H9 (cell line): Measurements from ENCODE around the gene HIRA. TPM values are rescaled to one million over a fixed set of nuclear protein-coding genes. Genes with fewer than 3 reads are reported as not detected.

ENCODE experiments used
- DNase-seq: peaks from one replicate; pipeline ENCODE4 v3.0.0-alpha.2; 2017
- H2AFZ ChIP-seq: one replicate; pipeline ENCODE4 v1.6.1; 2013; ENCODE audit warnings: mild to moderate bottlenecking, low read length, control low read depth, moderate library complexity
- H2AK5ac ChIP-seq: 2 replicates; pipeline ENCODE4 v1.6.1; 2013; ENCODE audit warnings: low read length, control low read depth, mixed read lengths; ENCODE audit not compliant: insufficient read length
- H2BK120ac ChIP-seq: one replicate; pipeline ENCODE4 v1.6.1; 2013; ENCODE audit warnings: low read depth, mild to moderate bottlenecking, low read length, control low read depth, inconsistent platforms; ENCODE audit not compliant: poor library complexity, severe bottlenecking
- H2BK12ac ChIP-seq: 2 replicates; pipeline ENCODE4 v1.6.1; 2013; ENCODE audit warnings: low read length, control low read depth, mixed read lengths, low read depth; ENCODE audit not compliant: insufficient read length
- H2BK15ac ChIP-seq: 2 replicates; pipeline ENCODE4 v1.6.1; 2013; ENCODE audit warnings: low read depth, low read length, control low read depth
- H2BK20ac ChIP-seq: one replicate; pipeline ENCODE4 v1.6.1; 2013; ENCODE audit warnings: low read depth, mild to moderate bottlenecking, low read length, control low read depth, inconsistent platforms; ENCODE audit not compliant: poor library complexity, severe bottlenecking
- H2BK5ac ChIP-seq: 2 replicates; pipeline ENCODE4 v1.6.1; 2013; ENCODE audit warnings: low read length, control low read depth, mixed read lengths; ENCODE audit not compliant: insufficient read length
- H3K14ac ChIP-seq: 2 replicates; pipeline ENCODE4 v1.6.1; 2013; ENCODE audit warnings: low read length, control low read depth; ENCODE audit not compliant: insufficient read depth
- H3K18ac ChIP-seq: 2 replicates; pipeline ENCODE4 v1.6.1; 2013; ENCODE audit warnings: low read depth, mild to moderate bottlenecking, mixed read lengths, low read length, control low read depth; ENCODE audit not compliant: insufficient read length
- H3K23ac ChIP-seq: 2 replicates; pipeline ENCODE4 v1.6.1; 2013; ENCODE audit warnings: low read length, control low read depth, mixed read lengths, low read depth; ENCODE audit not compliant: insufficient read length
- H3K23me2 ChIP-seq: 2 replicates; pipeline ENCODE4 v1.6.1; 2013; ENCODE audit warnings: low read depth, mild to moderate bottlenecking, mixed read lengths, low read length, control low read depth; ENCODE audit not compliant: insufficient read length, poor library complexity, severe bottlenecking
- H3K27ac ChIP-seq: 2 replicates; pipeline ENCODE4 v1.5.1; 2013; ENCODE audit warnings: low read length, control low read depth, mixed read lengths, low read depth; ENCODE audit not compliant: insufficient read length
- H3K27me3 ChIP-seq: 2 replicates; pipeline ENCODE4 v1.6.1; 2013; ENCODE audit warnings: low read length, control low read depth, inconsistent platforms; ENCODE audit not compliant: insufficient read depth
- H3K4ac ChIP-seq: 2 replicates; pipeline ENCODE4 v1.6.1; 2013; ENCODE audit warnings: low read depth, mild to moderate bottlenecking, control low read depth, inconsistent platforms, low read length, moderate library complexity
- H3K4me1 ChIP-seq: 2 replicates; pipeline ENCODE4 v1.6.1; 2013; ENCODE audit warnings: low read length, control low read depth, inconsistent platforms; ENCODE audit not compliant: insufficient read depth
- H3K4me2 ChIP-seq: 2 replicates; pipeline ENCODE4 v1.6.1; 2013; ENCODE audit warnings: low read length, control low read depth, mixed read lengths; ENCODE audit not compliant: insufficient read length, insufficient read depth
- H3K56ac ChIP-seq: 2 replicates; pipeline ENCODE4 v1.6.1; 2013; ENCODE audit warnings: low read depth, mild to moderate bottlenecking, mixed read lengths, low read length, control low read depth; ENCODE audit not compliant: insufficient read length
- H3K79me1 ChIP-seq: 2 replicates; pipeline ENCODE4 v1.6.1; 2013; ENCODE audit warnings: low read depth, mild to moderate bottlenecking, moderate library complexity, low read length, control low read depth, inconsistent platforms; ENCODE audit not compliant: insufficient read depth, poor library complexity, severe bottlenecking
- H3K79me2 ChIP-seq: 2 replicates; pipeline ENCODE4 v1.6.1; 2013; ENCODE audit warnings: low read length, control low read depth, inconsistent platforms; ENCODE audit not compliant: insufficient read depth
- H3K9ac ChIP-seq: 2 replicates; pipeline ENCODE4 v1.6.1; 2013; ENCODE audit warnings: low read length, control low read depth, mixed read lengths; ENCODE audit not compliant: insufficient read length; ENCODE audit errors: extremely low read depth
- H3K9me3 ChIP-seq: one replicate; pipeline ENCODE4 v1.6.1; 2013; ENCODE audit warnings: low read depth, low read length, inconsistent platforms; ENCODE audit not compliant: control insufficient read depth
- H3T11ph ChIP-seq: one replicate; pipeline ENCODE4 v1.6.1; 2013; ENCODE audit warnings: mild to moderate bottlenecking, low read length, control low read depth, inconsistent platforms
- H4K20me1 ChIP-seq: one replicate; pipeline ENCODE4 v1.6.1; 2013; ENCODE audit not compliant: control insufficient read depth, insufficient read length, insufficient read depth
- H4K5ac ChIP-seq: 2 replicates; pipeline ENCODE4 v1.6.1; 2013; ENCODE audit warnings: low read depth, mild to moderate bottlenecking, mixed read lengths, low read length, control low read depth; ENCODE audit not compliant: insufficient read length
- H4K8ac ChIP-seq: replicated peaks from 2 replicates; pipeline ENCODE4 v1.6.1; 2013; ENCODE audit warnings: low read length, control low read depth, mixed read lengths, low read depth; ENCODE audit not compliant: insufficient read length
- H4K91ac ChIP-seq: 2 replicates; pipeline ENCODE4 v1.6.1; 2013; ENCODE audit warnings: low read depth, mild to moderate bottlenecking, moderate library complexity, mixed read lengths, low read length, control low read depth; ENCODE audit not compliant: insufficient read length
- H3K27ac Mint-ChIP-seq, 3 experiments: 2 replicates in 2 of 3; 3 replicates in 1 of 3; pipeline ENCODE4 v1.8.0; 2020 to 2021; ENCODE audit warnings: mixed read lengths in 3 of 3, mild to moderate bottlenecking in 1 of 3, moderate library complexity in 1 of 3
- H3K27me3 Mint-ChIP-seq: 2 replicates; pipeline ENCODE4 v1.8.0; 2021; ENCODE audit warnings: low read depth, mild to moderate bottlenecking, moderate library complexity, mixed read lengths
- H3K36me3 Mint-ChIP-seq, 3 experiments: 2 replicates in 2 of 3; 3 replicates in 1 of 3; pipeline ENCODE4 v1.8.0; 2020 to 2021; ENCODE audit warnings: low read depth in 3 of 3, mixed read lengths in 3 of 3; ENCODE audit not compliant: insufficient read depth in 1 of 3
- H3K4me1 Mint-ChIP-seq, 2 experiments: 2 replicates each; pipeline ENCODE4 v1.8.0; 2020; ENCODE audit warnings: mixed read lengths in 2 of 2
- H3K4me3 Mint-ChIP-seq, 2 experiments: 2 replicates in 1 of 2; 3 replicates in 1 of 2; pipeline ENCODE4 v1.8.0; 2020 to 2021; ENCODE audit warnings: mild to moderate bottlenecking in 2 of 2, mixed read lengths in 2 of 2, moderate library complexity in 1 of 2
- H3K9me3 Mint-ChIP-seq, 2 experiments: 2 replicates in 1 of 2; 3 replicates in 1 of 2; pipeline ENCODE4 v1.8.0; 2020; ENCODE audit warnings: mild to moderate bottlenecking in 2 of 2, mixed read lengths in 2 of 2, moderate library complexity in 1 of 2
- CTCF ChIP-seq: fragments of 200-600 bp; sonication (generic); conservative IDR thresholded peaks from 3 replicates; pipeline ENCODE4 v1.8.0; 2021; ENCODE audit warnings: antibody characterized with exemption, mild to moderate bottlenecking
- WGBS: extraction: QIAGEN DNeasy Blood & Tissue Kit; methylation state at CpG from one replicate; pipeline ENCODE4 v1.1.7; 2013; ENCODE audit warnings: missing lambda C conversion rate, low lambda C conversion rate, mixed read lengths; ENCODE audit not compliant: insufficient read length; ENCODE audit errors: extremely low coverage; 5-methylcytosine and 5-hydroxymethylcytosine counted together
- total RNA-seq: library from RNA; stranded (reverse); gene quantifications from 2 replicates; pipeline ENCODE4 v1.2.1, GENCODE V29; 2021

HIRA gene
- total RNA-seq, 1 experiment from 2014 or later: 51.9 TPM

- Mint-ChIP-seq H3K9me3 (no peaks in the 10 kb centered on the region; a peak in 1 of 5 replicates), H3K4me3 (peak within 1 kb of the TSS; percentile 84 to 97), H3K27me3 (peaks cover 19% of the 10 kb centered on the region), H3K4me1 (peaks cover 16 to 18% of the 10 kb centered on the region in 2 experiments), H3K27ac (peak within 1 kb of the TSS; percentile 73 to 98 (median 76)), H3K36me3 (peaks cover 16 to 55% (median 45%) of the 10 kb centered on the region in 3 experiments)
- Histone ChIP-seq H3K9me3 (no peaks in the 10 kb centered on the region), H4K91ac (no peak within 1 kb of the TSS), H3K4ac (no peak within 1 kb of the TSS), H3K27me3 (no peaks in the 10 kb centered on the region; the same call in 1 of the 2 replicates), H2BK12ac (no peak within 1 kb of the TSS), H2AK5ac (no peak within 1 kb of the TSS), H2BK15ac (no peak within 1 kb of the TSS), H3K23me2 (peaks cover 9% of the 10 kb centered on the region), H3K4me2 (peak within 1 kb of the TSS; percentile 91), H4K8ac (no peak within 1 kb of the TSS), H3K18ac (peak within 1 kb of the TSS; percentile 83), H3K79me1 (no peaks in the 10 kb centered on the region), H4K5ac (peak within 1 kb of the TSS; percentile 84), H2BK20ac (no peak within 1 kb of the TSS), H3K9ac (peak within 1 kb of the TSS; percentile 87), H3K56ac (no peak within 1 kb of the TSS), H3K27ac (no peak within 1 kb of the TSS), H3K79me2 (no peaks in the 10 kb centered on the region; the same call in 1 of the 2 replicates), H2BK120ac (no peak within 1 kb of the TSS), H3T11ph (no peak within 1 kb of the TSS), H4K20me1 (peaks cover 2% of the 10 kb centered on the region), H2BK5ac (no peak within 1 kb of the TSS), H2AFZ (peak within 1 kb of the TSS; percentile 35), H3K23ac (no peak within 1 kb of the TSS), H3K4me1 (no peaks in the 10 kb centered on the region), H3K14ac (peak within 1 kb of the TSS; percentile 84)
- no CpG with 5 or more reads among the region's 92 CpGs for WGBS
- TF ChIP-seq CTCF: no peak
- peak; percentile 97 for DNase-seq
Observed at GRCh38 chr22:19447330-19448075, 16.0 kb upstream of the HIRA start, which contains the start of gene C22orf39. TSS of gene C22orf39 (minus strand) at chr22:19447711. CDS start at chr22:19447688, 23 bp downstream.
